A549 (cell line): ENCODE data around the gene PIEZO2. TPM values are rescaled to one million over a fixed set of nuclear protein-coding genes. Genes with fewer than 3 reads are reported as not detected.

Experiments used
- ATAC-seq, 2 experiments: fragments of 200-7000 bp in 1 of 2; fragments of >200 bp in 1 of 2; cut with Nextera tagmentation in 1 of 2; cut with Tn5 transposase in 1 of 2; 3 replicates each; pipeline versions ENCODE4 v1.8.0 to v1.9.1; 2018 to 2020; ENCODE audit warnings: mild to moderate bottlenecking in 1 of 2, moderate library complexity in 1 of 2
- CTCF ChIA-PET: fragments of 300-600 bp; sonication (Branson Sonifier 250); formaldehyde crosslinking; extraction: SDS; loops from one replicate; lab custom pipeline; 2021; ENCODE audit warnings: antibody characterized with exemption, inconsistent platforms; lab: Yijun Ruan, JAX
- POLR2A ChIA-PET: fragments of 350-600 bp; formaldehyde crosslinking; extraction: SDS; loops from one replicate; lab custom pipeline; 2021; ENCODE audit warnings: antibody characterized with exemption, inconsistent platforms; lab: Yijun Ruan, JAX
- DNase-seq, 2 experiments: peaks; one replicate each; pipeline versions ENCODE4 v3.0.0 to v3.0.0-alpha.2; 2011 to 2016; ENCODE audit warnings: low read depth in 1 of 2, low spot score in 1 of 2
- FAIRE-seq: peaks from 2 replicates; lab custom pipeline; 2011; peaks lifted over from hg19 to GRCh38; lab: Jason Lieb, UNC
- H3K27ac ChIP-seq, 2 experiments: fragments of >200 bp; sonication (Bioruptor Twin); formaldehyde crosslinking; 3 replicates each; pipeline ENCODE4 v1.5.1; 2016 to 2017
- H3K4me1 ChIP-seq: fragments of >200 bp; sonication (Bioruptor Twin); formaldehyde crosslinking; 3 replicates; pipeline ENCODE4 v1.6.1; 2016
- H3K4me2 ChIP-seq: fragments of >200 bp; sonication (Bioruptor Twin); formaldehyde crosslinking; 3 replicates; pipeline ENCODE4 v1.6.1; 2016
- H3K4me3 ChIP-seq: fragments of >200 bp; sonication (Bioruptor Twin); formaldehyde crosslinking; 3 replicates; pipeline ENCODE4 v1.5.1; 2016
- H3K9me3 ChIP-seq: fragments of >200 bp; sonication (Bioruptor Twin); formaldehyde crosslinking; 3 replicates; pipeline ENCODE4 v1.6.1; 2016
- BHLHE40 ChIP-seq: IDR thresholded peaks from 2 replicates; pipeline ENCODE4 v1.6.1; 2012; ENCODE audit warnings: low read depth, low read length, inconsistent platforms
- CBX8 ChIP-seq: fragments of 200-600 bp; sonication (generic); IDR thresholded peaks from 2 replicates; pipeline ENCODE4 v1.6.1; 2016
- CHD4 ChIP-seq: fragments of 200-600 bp; sonication (generic); IDR thresholded peaks from 2 replicates; pipeline ENCODE4 v1.6.1; 2016; ENCODE audit warnings: antibody characterized with exemption, mild to moderate bottlenecking, borderline replicate concordance
- CTCF ChIP-seq: fragments of >200 bp; sonication (Bioruptor Twin); formaldehyde crosslinking; IDR thresholded peaks from 3 replicates; pipeline ENCODE4 v1.5.1; 2016
- E2F6 ChIP-seq: IDR thresholded peaks from 2 replicates; pipeline ENCODE4 v1.6.1; 2012; ENCODE audit warnings: low read depth, borderline replicate concordance
- EHMT2 ChIP-seq: fragments of 200-600 bp; sonication (generic); IDR thresholded peaks from 2 replicates; pipeline ENCODE4 v1.6.1; 2016; ENCODE audit warnings: antibody characterized with exemption, low read depth, mild to moderate bottlenecking, moderate library complexity
- FOSB ChIP-seq: fragments of 250-450 bp; sonication (Bioruptor Pico); IDR thresholded peaks from 2 replicates; pipeline ENCODE4 v1.5.0; 2020; ENCODE audit warnings: mild to moderate bottlenecking, moderate library complexity
- FOSL2 ChIP-seq, 2 experiments: fragments of 450-650 bp in 1 of 2; fragments of >200 bp in 1 of 2; sonication (Bioruptor Twin) in 1 of 2; formaldehyde crosslinking; IDR thresholded peaks; 2 replicates each; pipeline versions ENCODE4 v1.5.0 to v1.6.1; 2016 to 2020; ENCODE audit warnings: mild to moderate bottlenecking in 1 of 2, moderate library complexity in 1 of 2
- FOXS1 ChIP-seq: fragments of 250-450 bp; sonication (Bioruptor Pico); IDR thresholded peaks from 2 replicates; pipeline ENCODE4 v1.5.0; 2020; ENCODE audit warnings: mild to moderate bottlenecking, moderate library complexity
- GATA3 ChIP-seq: IDR thresholded peaks from 2 replicates; pipeline ENCODE4 v1.6.1; 2012; ENCODE audit warnings: borderline replicate concordance
- HES2 ChIP-seq: fragments of >200 bp; sonication (Bioruptor Twin); formaldehyde crosslinking; IDR thresholded peaks from 2 replicates; pipeline ENCODE4 v1.6.1; 2016
- HOXB5 ChIP-seq: fragments of 250-450 bp; sonication (Bioruptor Pico); IDR thresholded peaks from 2 replicates; pipeline ENCODE4 v1.5.0; 2020; ENCODE audit warnings: mild to moderate bottlenecking, moderate library complexity
- JUN ChIP-seq, 2 experiments: fragments of >200 bp; sonication (Bioruptor Twin); formaldehyde crosslinking; IDR thresholded peaks; 2 replicates in 1 of 2; 3 replicates in 1 of 2; pipeline ENCODE4 v1.6.1; 2016 to 2017
- KDM1A ChIP-seq: fragments of 200-600 bp; sonication (generic); IDR thresholded peaks from 2 replicates; pipeline ENCODE4 v1.6.1; 2016; ENCODE audit warnings: low read depth, mild to moderate bottlenecking
- MAFK ChIP-seq: fragments of 450-650 bp; IDR thresholded peaks from 2 replicates; pipeline ENCODE4 v1.6.1; 2014; ENCODE audit not compliant: partially characterized antibody
- MAX ChIP-seq: IDR thresholded peaks from 2 replicates; pipeline ENCODE4 v1.6.1; 2012
- NR3C1 ChIP-seq: fragments of >200 bp; sonication (Bioruptor Twin); formaldehyde crosslinking; IDR thresholded peaks from 3 replicates; pipeline ENCODE4 v1.6.1; 2017
- PBX3 ChIP-seq: IDR thresholded peaks from 2 replicates; pipeline ENCODE4 v1.6.1; 2012
- RNF2 ChIP-seq: fragments of 200-600 bp; sonication (generic); IDR thresholded peaks from 2 replicates; pipeline ENCODE4 v1.6.1; 2016; ENCODE audit warnings: low read depth, mild to moderate bottlenecking, antibody characterized with exemption, moderate library complexity, borderline replicate concordance
- SMC3 ChIP-seq: fragments of >200 bp; sonication (Bioruptor Twin); formaldehyde crosslinking; IDR thresholded peaks from 3 replicates; pipeline ENCODE4 v1.6.1; 2018; ENCODE audit warnings: inconsistent platforms
- SREBF2 ChIP-seq: fragments of 450-650 bp; IDR thresholded peaks from 2 replicates; pipeline ENCODE4 v1.6.1; 2014; ENCODE audit warnings: mild to moderate bottlenecking, moderate library complexity
- USF2 ChIP-seq: fragments of 450-650 bp; IDR thresholded peaks from 2 replicates; pipeline ENCODE4 v1.6.1; 2014; ENCODE audit warnings: antibody characterized with exemption
- ZC3H11A ChIP-seq: fragments of 450-650 bp; IDR thresholded peaks from 2 replicates; pipeline ENCODE4 v1.6.1; 2014; ENCODE audit warnings: antibody characterized with exemption, mild to moderate bottlenecking
- ZNF302 ChIP-seq: fragments of 250-450 bp; sonication (Bioruptor Pico); IDR thresholded peaks from 2 replicates; pipeline ENCODE4 v1.9.0; 2021; ENCODE audit warnings: inconsistent platforms, mild to moderate bottlenecking, moderate library complexity
- WGBS: methylation state at CpG from one replicate; pipeline ENCODE4 v1.1.6; 2017; ENCODE audit errors: missing lambda C conversion rate; 5-methylcytosine and 5-hydroxymethylcytosine counted together
- polyA plus RNA-seq, 4 experiments: library from polyadenylated mRNA; depleted of rRNA in 3 of 4; stranded (reverse); fragments of >200 nt; fragmentation: RNase III in 1 of 4; extraction: RNeasy Plus Mini Kit Qiagen cat#74134 plus additional on column Dnase treatment in 1 of 4; gene quantifications; 2 replicates in 3 of 4; 3 replicates in 1 of 4; pipeline ENCODE4 v1.2.3, GENCODE V29; 2011 to 2017

The PIEZO2 gene
- polyA plus RNA-seq, 2 of the 4 experiments (the other 2 are of a cell fraction), result 0.80 to 1.6 TPM

GRCh38 chr18:11095211-11095610 lies 54.2 kb downstream of the PIEZO2 start:
- FAIRE-seq, result no peak
- no peak overlapping the region for H3K4me2 ChIP-seq
- WGBS, result 41% methylated on average over 5 of the region's 5 CpGs
- no peak overlapping the region for H3K4me3 ChIP-seq
- ATAC-seq, result no peak
- TF ChIP-seq KDM1A, result no peak
- TF ChIP-seq CTCF, result no peak
- TF ChIP-seq CBX8, result no peak
- no peak for TF ChIP-seq FOSB (CRISPR knock-in tag)
- no peak for TF ChIP-seq GATA3
- no peak for TF ChIP-seq BHLHE40
- TF ChIP-seq HOXB5 (CRISPR knock-in tag), result no peak
- no peak for TF ChIP-seq HES2
- no peak for TF ChIP-seq SREBF2
- no peak for TF ChIP-seq RNF2
- no peak for TF ChIP-seq MAX
- no peak for TF ChIP-seq EHMT2
- no peak for TF ChIP-seq JUN (IDR thresholded peaks at IDR 0.05)
- no peak for TF ChIP-seq CHD4
- TF ChIP-seq ZC3H11A, result no peak
- TF ChIP-seq SMC3, result no peak
- POLR2A ChIA-PET, result no interaction called here
- DNase-seq, result no peak
- no peaks in the 10 kb centered on the region for H3K9me3 ChIP-seq
- H3K4me1 ChIP-seq, result no peaks in the 10 kb centered on the region
- H3K27ac ChIP-seq, result no peak overlapping the region
- CTCF ChIA-PET, result interaction anchor here (1.2 kb wide), 1 partner anchor 10 kb away, joined by 4 read pairs; no protein-coding TSS in a partner anchor

- Histone ChIP-seq H3K9me3 (no peaks in the 10 kb centered on the region), H3K4me3 (no peak overlapping the region), H3K27ac (no peak overlapping the region), H3K4me2 (no peak overlapping the region), H3K4me1 (no peaks in the 10 kb centered on the region)
- ATAC-seq, result no peak
- ChIA-PET CTCF (interaction anchor here (0.6 kb wide), 1 partner anchor 133 kb away, joined by 3 read pairs; no protein-coding TSS in a partner anchor), POLR2A (no interaction called here)
- TF ChIP-seq MAX (no peak), PBX3 (no peak), ZC3H11A (no peak), ZNF302 (CRISPR knock-in tag) (no peak), FOSB (CRISPR knock-in tag) (no peak), NR3C1 (no peak), E2F6 (no peak), FOSL2 (IDR thresholded peaks at IDR 0.05) (no peak), FOSL2 (CRISPR knock-in tag; IDR thresholded peaks at IDR 0.05) (no peak), USF2 (no peak), FOXS1 (no peak), GATA3 (no peak), MAFK (no peak)
- FAIRE-seq, result no peak
- 52% methylated on average over 6 of the region's 6 CpGs for WGBS
- no peak for DNase-seq
Measured at GRCh38 chr18:11091746-11092145, 57.6 kb downstream of the PIEZO2 start.
